Neural cell (in vitro differentiated cells): ENCODE measurements around the gene ANTXR2. TPM values are rescaled to one million over a fixed set of nuclear protein-coding genes. Genes with fewer than 3 reads are reported as not detected.

Experiments
- H2AFZ ChIP-seq: fragments of 200-600, 300-800 bp; sonication (generic), shearing (Covaris generic); 2 replicates; pipeline ENCODE4 v1.6.0; 2014; ENCODE audit warnings: low read depth, mild to moderate bottlenecking, antibody characterized with exemption, low read length, moderate library complexity
- H3F3A ChIP-seq: fragments of 200-600 bp; shearing (Covaris generic); 2 replicates; pipeline ENCODE4 v1.6.1; 2016; ENCODE audit warnings: mild to moderate bottlenecking, moderate library complexity, mixed read lengths, antibody characterized with exemption, low read length; ENCODE audit not compliant: insufficient read depth, poor library complexity, severe bottlenecking
- H3K27ac ChIP-seq: fragments of 200-600, 300-800 bp; sonication (generic), shearing (Covaris generic); 2 replicates; pipeline ENCODE4 v1.5.1; 2014; ENCODE audit warnings: mild to moderate bottlenecking, low read length, moderate library complexity
- H3K27me3 ChIP-seq: fragments of 300-800, 200-600 bp; sonication (generic), shearing (Covaris generic); 2 replicates; pipeline ENCODE4 v1.6.0; 2014; ENCODE audit warnings: mild to moderate bottlenecking, low read depth, low read length, moderate library complexity; ENCODE audit not compliant: insufficient read depth
- H3K36me3 ChIP-seq: fragments of 300-800, 200-600 bp; sonication (generic), shearing (Covaris generic); 2 replicates; pipeline ENCODE4 v1.5.1; 2014; ENCODE audit warnings: mild to moderate bottlenecking, antibody characterized with exemption, low read length, moderate library complexity; ENCODE audit not compliant: insufficient read depth
- H3K4me2 ChIP-seq: fragments of 300-800, 200-600 bp; sonication (generic), shearing (Covaris generic); 2 replicates; pipeline ENCODE4 v1.6.0; 2014; ENCODE audit warnings: mild to moderate bottlenecking, low read length
- H3K4me3 ChIP-seq: fragments of 300-800, 200-600 bp; sonication (generic), shearing (Covaris generic); 2 replicates; pipeline ENCODE4 v1.5.1; 2014; ENCODE audit warnings: mild to moderate bottlenecking, low read length, moderate library complexity
- H3K79me2 ChIP-seq: fragments of 200-600 bp; shearing (Covaris generic); replicated peaks from 2 replicates; pipeline ENCODE4 v1.6.0; 2014; ENCODE audit warnings: mild to moderate bottlenecking, low read length, moderate library complexity; ENCODE audit not compliant: insufficient read depth
- H3K9ac ChIP-seq: fragments of 300-800, 200-600 bp; sonication (generic), shearing (Covaris generic); 2 replicates; pipeline ENCODE4 v1.6.1; 2016; ENCODE audit warnings: mild to moderate bottlenecking, low read length, mixed read lengths
- H3K9me2 ChIP-seq: fragments of 200-600 bp; shearing (Covaris generic); 2 replicates; pipeline ENCODE4 v1.6.1; 2016; ENCODE audit warnings: mild to moderate bottlenecking, low read length, mixed read lengths; ENCODE audit not compliant: insufficient read depth
- H3K9me3 ChIP-seq: fragments of 200-600, 300-800 bp; sonication (generic), shearing (Covaris generic); 2 replicates; pipeline ENCODE4 v1.6.1; 2016; ENCODE audit warnings: mild to moderate bottlenecking, mixed run types, low read length, moderate library complexity, mixed read lengths
- H4K20me1 ChIP-seq: fragments of 200-600 bp; shearing (Covaris generic); 2 replicates; pipeline ENCODE4 v1.6.1; 2016; ENCODE audit warnings: mild to moderate bottlenecking, mixed run types; ENCODE audit not compliant: insufficient read depth
- EP300 ChIP-seq: fragments of 450-650 bp; conservative IDR thresholded peaks from 2 replicates; pipeline ENCODE4 v1.6.1; 2014; ENCODE audit warnings: antibody characterized with exemption, mild to moderate bottlenecking, moderate library complexity; ENCODE audit not compliant: poor library complexity, severe bottlenecking
- EZH2 ChIP-seq: fragments of 200-600, 300-800 bp; shearing (Covaris generic), sonication (generic); IDR thresholded peaks from 2 replicates; pipeline ENCODE4 v1.6.1; 2014; ENCODE audit warnings: antibody characterized with exemption, low read length, borderline replicate concordance, mild to moderate bottlenecking; ENCODE audit not compliant: insufficient read depth, poor library complexity, severe bottlenecking
- MXI1 ChIP-seq: fragments of 450-650 bp; conservative IDR thresholded peaks from 2 replicates; pipeline ENCODE4 v1.6.1; 2014; ENCODE audit warnings: antibody characterized with exemption, mild to moderate bottlenecking; ENCODE audit not compliant: poor library complexity, severe bottlenecking
- POLR2AphosphoS5 ChIP-seq: IDR thresholded peaks from 2 replicates; pipeline ENCODE4 v1.6.1; 2012
- RAD21 ChIP-seq: fragments of 450-650 bp; conservative IDR thresholded peaks from 2 replicates; pipeline ENCODE4 v1.6.1; 2014; ENCODE audit warnings: antibody characterized with exemption, mild to moderate bottlenecking, moderate library complexity
- SMC3 ChIP-seq: fragments of 450-650 bp; conservative IDR thresholded peaks from 2 replicates; pipeline ENCODE4 v1.6.1; 2014; ENCODE audit warnings: antibody characterized with exemption, mild to moderate bottlenecking, moderate library complexity; ENCODE audit not compliant: poor library complexity
- TAF1 ChIP-seq: IDR thresholded peaks from 2 replicates; pipeline ENCODE4 v1.6.1; 2012; ENCODE audit warnings: low read depth
- polyA plus RNA-seq: library from polyadenylated mRNA; depleted of rRNA; stranded (reverse); fragments of >200 nt; gene quantifications from 2 replicates; pipeline ENCODE4 v1.2.3, GENCODE V29; 2014
- TF ChIP-seq, protein P1 (sequence below): fragments of 450-650 bp; IDR thresholded peaks from 2 replicates; pipeline ENCODE4 v1.5.1; 2014; ENCODE audit warnings: antibody characterized with exemption, mild to moderate bottlenecking, moderate library complexity; ENCODE audit not compliant: poor library complexity, severe bottlenecking
- TF ChIP-seq, protein P2 (sequence below): IDR thresholded peaks from 2 replicates; pipeline ENCODE4 v1.6.1; 2012; ENCODE audit warnings: borderline replicate concordance

The ANTXR2 gene
- polyA plus RNA-seq, 1 donor from 2014 or later = 31.7 TPM

DNA sequence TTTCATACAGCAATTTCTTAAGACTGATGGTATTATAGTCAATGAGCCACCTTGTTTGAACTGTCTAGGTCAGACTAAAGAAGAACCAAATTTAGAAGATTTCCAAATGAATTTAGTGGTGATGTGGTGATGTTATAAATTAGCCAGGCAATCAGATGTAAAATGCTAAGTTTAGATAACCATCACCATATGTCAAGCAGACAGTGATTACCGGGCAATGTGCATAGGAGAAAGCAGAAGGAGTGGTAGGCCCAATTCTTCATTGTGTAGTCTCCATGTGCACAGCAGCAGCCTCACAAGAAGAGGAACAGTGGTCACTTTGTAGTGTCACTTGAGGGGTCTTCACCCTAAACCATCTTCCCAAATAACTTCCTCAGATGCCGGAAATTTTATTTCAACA lies 198.8 kb downstream of the ANTXR2 start:
- Histone ChIP-seq H3K9me3 (no peaks in the 10 kb centered on the region), H3F3A (no peaks in the 10 kb centered on the region), H3K79me2 (no peaks in the 10 kb centered on the region), H3K36me3 (no peaks in the 10 kb centered on the region), H3K27ac (no peak overlapping the region), H3K4me2 (no peak overlapping the region), H3K9ac (no peak overlapping the region), H3K9me2 (no peaks in the 10 kb centered on the region), H3K27me3 (no peaks in the 10 kb centered on the region), H4K20me1 (no peaks in the 10 kb centered on the region), H3K4me3 (no peak overlapping the region), H2AFZ (no peak overlapping the region)
- TF ChIP-seq EP300 = no peak
- TF ChIP-seq, protein P1, sequence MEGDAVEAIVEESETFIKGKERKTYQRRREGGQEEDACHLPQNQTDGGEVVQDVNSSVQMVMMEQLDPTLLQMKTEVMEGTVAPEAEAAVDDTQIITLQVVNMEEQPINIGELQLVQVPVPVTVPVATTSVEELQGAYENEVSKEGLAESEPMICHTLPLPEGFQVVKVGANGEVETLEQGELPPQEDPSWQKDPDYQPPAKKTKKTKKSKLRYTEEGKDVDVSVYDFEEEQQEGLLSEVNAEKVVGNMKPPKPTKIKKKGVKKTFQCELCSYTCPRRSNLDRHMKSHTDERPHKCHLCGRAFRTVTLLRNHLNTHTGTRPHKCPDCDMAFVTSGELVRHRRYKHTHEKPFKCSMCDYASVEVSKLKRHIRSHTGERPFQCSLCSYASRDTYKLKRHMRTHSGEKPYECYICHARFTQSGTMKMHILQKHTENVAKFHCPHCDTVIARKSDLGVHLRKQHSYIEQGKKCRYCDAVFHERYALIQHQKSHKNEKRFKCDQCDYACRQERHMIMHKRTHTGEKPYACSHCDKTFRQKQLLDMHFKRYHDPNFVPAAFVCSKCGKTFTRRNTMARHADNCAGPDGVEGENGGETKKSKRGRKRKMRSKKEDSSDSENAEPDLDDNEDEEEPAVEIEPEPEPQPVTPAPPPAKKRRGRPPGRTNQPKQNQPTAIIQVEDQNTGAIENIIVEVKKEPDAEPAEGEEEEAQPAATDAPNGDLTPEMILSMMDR = no peak
- TF ChIP-seq, protein P2, sequence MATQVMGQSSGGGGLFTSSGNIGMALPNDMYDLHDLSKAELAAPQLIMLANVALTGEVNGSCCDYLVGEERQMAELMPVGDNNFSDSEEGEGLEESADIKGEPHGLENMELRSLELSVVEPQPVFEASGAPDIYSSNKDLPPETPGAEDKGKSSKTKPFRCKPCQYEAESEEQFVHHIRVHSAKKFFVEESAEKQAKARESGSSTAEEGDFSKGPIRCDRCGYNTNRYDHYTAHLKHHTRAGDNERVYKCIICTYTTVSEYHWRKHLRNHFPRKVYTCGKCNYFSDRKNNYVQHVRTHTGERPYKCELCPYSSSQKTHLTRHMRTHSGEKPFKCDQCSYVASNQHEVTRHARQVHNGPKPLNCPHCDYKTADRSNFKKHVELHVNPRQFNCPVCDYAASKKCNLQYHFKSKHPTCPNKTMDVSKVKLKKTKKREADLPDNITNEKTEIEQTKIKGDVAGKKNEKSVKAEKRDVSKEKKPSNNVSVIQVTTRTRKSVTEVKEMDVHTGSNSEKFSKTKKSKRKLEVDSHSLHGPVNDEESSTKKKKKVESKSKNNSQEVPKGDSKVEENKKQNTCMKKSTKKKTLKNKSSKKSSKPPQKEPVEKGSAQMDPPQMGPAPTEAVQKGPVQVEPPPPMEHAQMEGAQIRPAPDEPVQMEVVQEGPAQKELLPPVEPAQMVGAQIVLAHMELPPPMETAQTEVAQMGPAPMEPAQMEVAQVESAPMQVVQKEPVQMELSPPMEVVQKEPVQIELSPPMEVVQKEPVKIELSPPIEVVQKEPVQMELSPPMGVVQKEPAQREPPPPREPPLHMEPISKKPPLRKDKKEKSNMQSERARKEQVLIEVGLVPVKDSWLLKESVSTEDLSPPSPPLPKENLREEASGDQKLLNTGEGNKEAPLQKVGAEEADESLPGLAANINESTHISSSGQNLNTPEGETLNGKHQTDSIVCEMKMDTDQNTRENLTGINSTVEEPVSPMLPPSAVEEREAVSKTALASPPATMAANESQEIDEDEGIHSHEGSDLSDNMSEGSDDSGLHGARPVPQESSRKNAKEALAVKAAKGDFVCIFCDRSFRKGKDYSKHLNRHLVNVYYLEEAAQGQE = no peak
- no peak for TF ChIP-seq TAF1
- TF ChIP-seq MXI1 = no peak
- no peak for TF ChIP-seq EZH2
- TF ChIP-seq RAD21 = no peak
- no peak for TF ChIP-seq SMC3
- no peak for TF ChIP-seq POLR2AphosphoS5

DNA sequence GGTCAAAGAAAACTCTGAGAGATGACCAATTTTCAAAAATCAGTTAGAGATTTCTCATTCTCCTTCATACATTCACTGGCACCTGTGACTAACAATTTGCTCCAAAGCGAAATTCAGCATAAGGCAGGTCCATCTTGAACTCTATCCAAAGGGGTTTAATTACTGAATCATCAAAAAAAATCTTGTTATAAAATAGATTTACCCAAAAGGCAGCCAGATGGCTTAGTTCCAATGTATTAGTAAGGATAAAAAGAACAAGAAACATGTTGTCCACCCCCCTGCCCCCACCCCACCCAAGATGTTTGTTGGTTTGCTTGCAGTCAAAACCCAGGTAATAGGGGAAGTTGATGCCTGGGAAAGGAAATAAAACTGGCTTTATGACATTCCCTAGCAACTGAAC lies 200.3 kb downstream of the ANTXR2 start:
- Histone ChIP-seq H3K4me3 (no peak overlapping the region), H3K4me2 (no peak overlapping the region), H3K36me3 (no peaks in the 10 kb centered on the region), H2AFZ (no peak overlapping the region), H3K27me3 (no peaks in the 10 kb centered on the region), H3K9ac (no peak overlapping the region), H3F3A (no peaks in the 10 kb centered on the region), H3K79me2 (no peaks in the 10 kb centered on the region), H4K20me1 (no peaks in the 10 kb centered on the region), H3K27ac (no peak overlapping the region), H3K9me2 (no peaks in the 10 kb centered on the region), H3K9me3 (no peaks in the 10 kb centered on the region)
- TF ChIP-seq SMC3 (no peak), EZH2 (no peak), POLR2AphosphoS5 (no peak), RAD21 (no peak), MXI1 (no peak), TAF1 (no peak), EP300 (no peak)
- TF ChIP-seq, protein P1 = no peak
- TF ChIP-seq, protein P2 = no peak
